Islet of Langerhans (tissue), 1 donor: ENCODE results near the gene FAM193A.
"Not testable (repeated sequence)": the region's sequence is repeated elsewhere in the genome, so short reads cannot be mapped to it uniquely, and the experiment has no call there.

Experiments used
- FAIRE-seq: peaks from one replicate; lab custom pipeline; 2011; peaks lifted over from hg19 to GRCh38; lab: Jason Lieb, UNC

Gene FAM193A

DNA sequence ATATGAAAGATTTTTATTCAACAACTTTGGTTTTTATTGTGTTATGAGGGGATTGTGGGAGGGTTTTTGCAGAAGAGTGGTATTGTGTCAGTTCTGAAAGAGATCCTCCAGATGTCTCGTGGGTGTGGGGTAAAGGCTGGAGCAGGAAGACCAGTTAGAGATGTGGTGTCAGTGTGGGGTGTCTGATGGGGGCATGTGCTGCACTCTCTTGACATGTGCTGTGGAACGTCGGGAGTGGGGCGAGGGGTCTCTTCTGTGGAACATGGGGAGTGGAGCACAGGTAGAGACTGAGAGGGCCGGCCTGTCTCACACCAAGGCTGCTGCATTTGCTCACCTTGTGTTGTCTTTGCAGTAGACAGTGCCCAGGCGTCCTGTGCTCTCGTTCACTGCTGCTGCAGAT lies 37.6 kb downstream of the FAM193A start:
- no peak for FAIRE-seq

DNA sequence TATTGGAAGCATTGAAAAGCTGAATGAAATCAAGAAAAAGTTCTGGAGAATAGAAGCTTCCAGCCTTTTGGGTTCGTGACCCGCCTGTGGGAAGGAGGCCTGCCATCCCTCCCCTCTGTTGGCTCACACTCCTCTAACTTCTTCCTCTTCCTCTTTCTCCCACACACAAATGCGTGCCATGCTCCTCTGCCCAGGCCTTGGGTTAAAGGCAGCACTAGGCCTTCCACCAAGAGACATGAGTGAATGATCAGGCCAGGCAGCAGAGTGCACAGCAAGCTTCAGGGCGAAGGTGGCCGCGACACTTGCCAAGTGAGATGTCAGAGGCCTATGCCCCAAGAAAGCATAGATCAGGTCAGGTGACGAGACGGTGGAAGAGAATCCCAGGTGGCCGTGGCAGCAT lies 38.4 kb downstream of the FAM193A start:
- no peak for FAIRE-seq

DNA sequence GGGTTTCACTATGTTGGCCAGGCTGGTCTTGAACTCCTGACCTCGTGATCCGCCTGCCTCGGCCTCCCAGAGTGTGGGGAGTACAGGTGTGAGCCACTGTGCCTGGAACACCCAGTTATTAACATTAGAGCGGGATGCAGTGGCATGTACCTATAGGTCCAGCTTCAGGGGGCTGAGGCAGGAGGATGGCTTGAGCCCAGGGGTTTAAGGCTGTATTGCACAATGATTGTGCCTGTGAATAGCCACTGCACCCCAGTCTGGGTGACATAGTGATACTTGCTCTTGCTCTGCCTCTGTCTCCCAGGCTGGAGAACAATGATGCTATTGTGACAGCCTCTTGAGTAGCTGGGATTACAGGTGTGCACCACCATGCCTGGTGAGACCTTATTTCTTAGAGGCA lies 39.8 kb downstream of the FAM193A start:
- FAIRE-seq, result no peak

DNA sequence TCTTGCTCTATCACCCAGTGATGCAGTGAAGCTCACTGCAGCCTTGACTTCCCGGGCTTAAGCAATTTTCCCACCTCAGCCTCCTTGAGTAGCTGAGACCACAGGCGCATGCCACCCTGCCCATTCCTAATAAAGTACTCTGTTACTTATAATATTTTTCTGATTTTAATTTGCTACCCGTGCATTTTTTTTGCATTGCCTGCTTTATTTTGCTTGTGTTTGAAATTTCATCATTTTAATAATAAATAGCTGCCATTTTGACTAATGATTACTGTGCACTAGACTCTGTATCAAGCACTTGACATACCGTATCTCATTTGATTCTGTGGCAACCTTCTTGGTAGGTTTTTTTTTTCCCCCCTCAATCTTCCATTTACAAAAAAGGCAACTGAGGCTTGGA lies 41.7 kb downstream of the FAM193A start:
- FAIRE-seq, result no peak

DNA sequence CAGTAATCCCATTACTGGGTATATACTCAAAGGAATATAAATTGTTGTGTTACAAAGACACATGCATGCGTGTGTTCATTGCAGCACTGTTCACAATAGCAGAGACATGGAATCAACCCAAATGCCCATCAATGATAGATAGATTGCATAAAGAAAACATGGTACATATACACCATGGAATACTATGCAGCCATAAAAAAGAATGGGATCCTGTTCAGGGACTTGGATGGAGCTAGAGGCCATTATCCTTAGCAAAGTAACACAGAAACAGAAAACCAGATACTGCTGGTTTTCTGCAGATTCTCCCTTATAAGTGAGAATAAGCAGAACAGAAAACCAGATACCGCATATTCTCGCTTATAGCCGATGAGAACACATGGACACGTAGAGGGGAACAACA lies 43.5 kb downstream of the FAM193A start:
- FAIRE-seq, result no peak

DNA sequence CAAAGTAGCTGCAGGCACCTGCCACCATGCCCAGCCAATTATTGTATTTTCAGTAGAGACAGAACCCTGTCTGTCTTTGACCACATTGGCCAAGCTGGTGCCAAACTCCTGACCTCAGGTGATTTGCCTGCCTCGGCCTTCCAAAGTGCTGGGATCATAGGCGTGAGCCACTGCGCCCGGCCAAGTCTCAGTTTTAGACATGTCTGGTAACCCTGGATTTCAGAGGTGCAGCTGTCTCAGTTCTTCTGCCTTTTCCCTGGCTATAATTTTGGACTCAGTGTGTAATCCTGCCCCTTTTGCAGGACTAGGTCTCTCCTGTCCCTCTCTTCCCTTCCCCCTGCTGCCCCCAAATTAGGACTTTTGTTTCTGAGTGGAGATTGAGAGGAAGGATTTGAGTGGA lies 46.6 kb downstream of the FAM193A start:
- no peak for FAIRE-seq

DNA sequence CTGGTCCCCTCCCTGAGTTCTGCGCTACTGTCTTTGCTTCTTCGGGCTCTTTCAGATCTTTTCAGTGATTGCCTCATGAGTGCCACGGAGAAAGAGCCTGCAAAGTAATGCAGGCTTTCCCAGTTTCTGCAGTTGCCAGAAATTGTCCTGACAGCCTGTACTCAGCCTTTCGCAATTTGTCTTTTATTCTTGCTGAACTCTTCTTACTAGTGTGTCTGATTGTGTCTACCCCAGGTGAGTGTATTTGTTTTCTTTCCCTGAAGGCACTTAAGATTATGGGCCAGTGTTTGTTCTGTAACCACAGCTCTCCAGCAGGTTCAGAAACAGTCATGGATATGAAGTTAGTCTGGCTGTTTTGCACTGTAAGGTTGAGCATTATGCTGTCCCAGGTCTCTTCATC lies 47.1 kb downstream of the FAM193A start:
- FAIRE-seq, result no peak

DNA sequence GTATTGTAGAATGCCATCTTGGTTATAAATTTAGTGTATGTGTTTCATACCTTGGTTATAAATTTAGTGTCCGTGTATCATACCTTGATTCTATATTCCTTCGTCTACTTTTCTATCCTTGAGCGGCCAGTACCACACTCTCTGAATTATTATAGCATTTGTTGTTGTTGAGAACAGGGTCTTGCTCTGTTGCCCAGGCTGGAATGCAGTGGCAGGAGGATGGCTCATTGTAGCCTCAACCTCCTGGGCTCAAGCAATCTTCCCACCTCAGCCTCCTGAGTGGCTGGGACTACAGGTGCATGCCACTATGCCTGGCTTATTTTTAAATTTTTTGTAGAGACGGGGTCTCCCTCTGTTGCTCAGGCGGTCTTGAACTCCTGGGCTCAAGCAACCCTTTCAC lies 50.1 kb downstream of the FAM193A start:
- FAIRE-seq, result no peak

DNA sequence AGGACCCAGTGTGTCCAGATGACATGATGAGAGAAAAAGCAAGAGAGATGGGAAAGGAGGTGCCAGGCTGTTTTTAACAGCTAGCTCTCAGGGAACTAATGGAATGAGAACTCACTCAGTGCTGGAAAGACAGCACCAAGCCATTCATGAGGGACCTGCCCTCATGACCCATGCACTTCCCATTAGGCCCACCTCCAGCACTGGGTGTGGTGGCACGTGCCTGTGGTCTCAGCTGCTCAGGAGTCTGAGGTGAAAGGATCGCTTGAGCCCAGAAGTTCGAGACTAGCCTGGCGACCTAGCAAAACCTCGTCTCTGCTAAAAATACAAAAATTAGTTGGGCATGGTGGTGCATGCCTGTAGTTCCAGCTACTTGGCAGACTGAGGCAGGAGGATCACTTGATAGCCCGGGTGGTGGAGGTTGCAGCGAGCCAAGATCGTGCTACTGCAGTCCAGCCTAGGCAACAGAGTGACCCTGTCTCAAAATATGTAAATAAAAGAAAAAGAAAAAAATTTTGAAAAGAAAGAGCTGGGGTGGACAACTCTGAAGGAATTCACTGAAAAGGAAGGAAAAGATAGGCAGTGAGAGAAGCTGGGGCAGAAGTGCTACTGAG lies 50.9 kb downstream of the FAM193A start:
- no peak for FAIRE-seq

DNA sequence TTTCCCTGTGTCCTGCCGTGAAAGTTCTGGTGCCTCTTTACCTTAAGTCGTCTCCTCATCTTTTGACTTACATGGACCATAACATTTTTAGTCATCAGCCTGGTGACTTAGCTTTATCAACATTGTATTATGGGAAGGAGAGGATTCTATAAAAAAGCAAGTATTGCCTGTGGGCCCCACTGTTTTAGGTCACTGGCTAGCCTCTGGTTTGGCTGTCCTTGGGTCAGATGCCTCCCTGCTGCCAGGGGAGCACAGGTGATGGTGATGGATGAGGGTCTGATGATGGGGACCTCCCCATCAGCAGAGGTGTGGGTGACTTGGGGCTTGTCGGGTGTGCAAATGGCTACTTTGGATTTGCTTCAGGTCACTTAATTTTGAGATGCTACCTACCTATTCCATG lies 51.8 kb downstream of the FAM193A start:
- FAIRE-seq, result no peak

DNA sequence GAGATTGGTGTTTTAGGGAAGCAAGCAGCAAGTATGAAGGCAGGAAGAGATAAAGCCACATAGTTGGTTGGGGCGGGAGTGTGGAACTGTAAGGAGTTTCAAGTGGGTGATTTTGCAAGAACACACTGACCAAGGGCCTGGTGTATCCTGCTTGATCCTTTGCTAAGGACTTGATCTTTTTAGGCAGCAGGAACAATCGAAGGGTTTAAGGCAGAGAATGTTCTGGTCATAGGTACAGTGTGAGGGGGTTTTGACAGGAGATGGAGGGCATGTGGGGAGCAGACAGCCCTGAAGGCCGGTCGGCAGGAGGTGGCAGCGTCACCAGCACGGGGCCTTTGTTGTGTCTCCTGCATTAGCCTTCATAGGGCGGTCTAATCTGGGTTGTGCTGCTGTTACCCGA lies 54.7 kb downstream of the FAM193A start:
- FAIRE-seq, result no peak

DNA sequence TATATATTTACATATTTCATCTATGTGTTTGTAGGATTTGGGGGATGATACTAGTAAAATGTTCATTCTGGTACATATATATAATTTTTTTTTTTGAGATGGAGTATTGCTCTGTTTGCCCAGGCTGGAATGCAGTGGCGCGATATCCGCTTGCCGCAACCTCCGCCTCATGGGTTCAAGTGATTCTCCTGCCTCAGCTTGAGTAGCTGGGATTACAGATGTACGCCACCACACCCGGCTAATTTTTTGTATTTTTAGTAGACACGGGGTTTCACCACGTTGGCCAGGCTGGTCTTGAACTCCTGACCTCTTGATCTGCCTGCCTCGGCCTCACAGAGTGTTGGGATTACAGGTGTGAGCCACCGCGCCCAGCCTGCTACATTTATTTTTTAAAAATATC lies 55.6 kb downstream of the FAM193A start:
- not testable (repeated sequence) for FAIRE-seq

DNA sequence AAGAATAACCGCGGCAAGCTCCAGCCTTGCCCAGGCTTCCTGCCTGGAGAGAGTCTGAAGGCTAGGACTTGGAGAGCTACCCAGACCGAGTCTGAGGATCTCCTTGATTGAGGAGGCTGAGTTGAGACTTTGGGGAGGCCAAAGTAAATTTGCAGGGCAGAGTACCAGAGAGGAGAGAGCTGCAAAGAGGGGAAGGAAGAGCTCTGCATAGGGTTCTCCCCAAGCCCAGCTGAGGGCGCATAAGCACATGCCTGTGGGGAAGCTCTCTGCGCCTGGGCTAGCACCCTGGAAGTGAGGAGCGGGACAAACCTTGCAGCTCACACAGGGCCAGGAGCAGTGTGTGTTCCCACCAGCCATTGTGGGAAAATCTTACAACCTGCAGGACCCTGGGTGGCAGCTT lies 56.1 kb downstream of the FAM193A start:
- FAIRE-seq, result no peak

DNA sequence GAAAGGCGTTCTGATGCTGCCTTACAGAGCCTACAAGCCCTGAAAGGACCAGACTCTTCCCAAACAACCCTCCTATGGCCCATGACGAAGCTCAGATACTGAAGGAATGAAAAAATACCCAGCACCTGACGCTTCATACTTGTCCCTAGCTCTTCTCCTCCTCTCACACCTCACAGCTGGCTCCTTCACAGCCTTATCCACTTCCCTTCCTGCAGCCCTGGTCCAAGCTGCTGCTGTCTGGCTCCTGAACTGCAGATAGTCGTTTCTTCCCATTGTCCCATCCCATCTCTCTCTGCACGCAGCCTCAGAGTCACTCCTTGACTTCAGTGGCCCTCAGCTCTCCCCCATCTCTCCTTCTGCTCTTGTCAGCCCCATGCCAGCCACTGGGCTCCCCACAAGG lies 56.6 kb downstream of the FAM193A start:
- FAIRE-seq, result no peak

DNA sequence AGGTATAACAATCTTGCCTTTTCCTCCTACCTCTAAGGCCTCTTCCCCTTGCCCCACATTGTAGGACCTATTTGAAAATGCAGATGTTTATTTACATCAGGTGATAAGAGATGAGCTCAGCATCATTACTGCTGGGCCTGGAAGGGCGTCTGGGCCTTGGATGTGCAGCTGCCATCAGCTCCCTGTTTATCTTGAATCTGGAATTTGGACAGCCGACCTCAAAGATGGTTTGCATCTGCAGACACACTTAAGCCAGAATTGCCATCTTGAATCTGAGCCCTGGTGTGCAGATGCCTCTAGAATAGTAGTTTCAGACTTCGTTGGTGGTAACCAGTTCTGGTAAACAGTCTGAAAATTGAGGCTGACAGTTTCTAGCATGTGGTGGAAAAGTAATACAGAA lies 59.0 kb downstream of the FAM193A start:
- FAIRE-seq, result no peak

DNA sequence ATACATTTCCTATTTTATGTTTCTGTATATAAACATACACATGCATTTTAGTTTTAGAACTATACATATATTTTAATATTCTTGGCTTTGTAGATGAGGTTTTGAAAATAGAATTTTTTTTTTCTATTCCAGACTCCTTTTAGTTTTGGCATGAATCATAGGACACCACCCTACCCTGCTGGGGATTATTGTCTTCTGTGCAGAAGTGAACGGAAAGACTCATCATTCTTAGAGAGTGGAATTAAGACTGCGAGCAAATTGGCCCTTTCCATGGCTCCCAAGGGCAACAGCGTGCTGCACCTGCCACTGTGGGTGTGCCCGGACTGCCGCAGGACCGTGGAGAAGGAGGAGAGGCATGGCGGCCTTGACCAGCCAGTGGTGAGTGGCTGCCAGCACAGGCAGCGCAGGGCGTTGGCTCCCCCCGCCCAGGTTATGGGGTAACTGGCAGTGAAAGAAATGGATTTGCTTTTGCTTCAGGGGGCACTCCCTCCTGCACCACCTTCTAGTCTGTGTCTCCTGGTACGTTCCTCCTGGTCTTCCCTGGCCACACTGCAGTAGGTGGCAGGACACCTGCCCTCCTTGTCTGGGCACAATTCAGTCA lies 59.6 kb downstream of the FAM193A start:
- FAIRE-seq, result no peak

DNA sequence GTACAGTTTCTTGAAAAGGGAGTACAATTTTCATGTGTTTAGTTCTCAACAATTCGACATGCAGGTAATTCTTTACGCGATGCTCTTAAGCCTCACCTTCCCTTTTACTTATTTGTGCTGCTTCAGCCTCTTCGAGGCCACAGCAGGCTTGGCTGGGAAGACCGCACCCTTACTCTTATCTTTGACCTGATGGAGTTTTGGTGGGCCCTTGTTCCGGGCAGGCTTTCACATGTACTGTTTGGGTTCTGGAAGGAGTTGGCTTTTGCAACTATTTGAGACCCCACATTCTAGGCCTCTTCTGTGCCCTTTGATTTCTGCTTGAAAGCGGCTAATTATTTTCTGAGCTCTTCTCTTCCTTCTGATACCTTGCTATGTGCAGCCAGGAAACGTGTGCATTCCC lies 60.2 kb downstream of the FAM193A start:
- FAIRE-seq, result no peak

DNA sequence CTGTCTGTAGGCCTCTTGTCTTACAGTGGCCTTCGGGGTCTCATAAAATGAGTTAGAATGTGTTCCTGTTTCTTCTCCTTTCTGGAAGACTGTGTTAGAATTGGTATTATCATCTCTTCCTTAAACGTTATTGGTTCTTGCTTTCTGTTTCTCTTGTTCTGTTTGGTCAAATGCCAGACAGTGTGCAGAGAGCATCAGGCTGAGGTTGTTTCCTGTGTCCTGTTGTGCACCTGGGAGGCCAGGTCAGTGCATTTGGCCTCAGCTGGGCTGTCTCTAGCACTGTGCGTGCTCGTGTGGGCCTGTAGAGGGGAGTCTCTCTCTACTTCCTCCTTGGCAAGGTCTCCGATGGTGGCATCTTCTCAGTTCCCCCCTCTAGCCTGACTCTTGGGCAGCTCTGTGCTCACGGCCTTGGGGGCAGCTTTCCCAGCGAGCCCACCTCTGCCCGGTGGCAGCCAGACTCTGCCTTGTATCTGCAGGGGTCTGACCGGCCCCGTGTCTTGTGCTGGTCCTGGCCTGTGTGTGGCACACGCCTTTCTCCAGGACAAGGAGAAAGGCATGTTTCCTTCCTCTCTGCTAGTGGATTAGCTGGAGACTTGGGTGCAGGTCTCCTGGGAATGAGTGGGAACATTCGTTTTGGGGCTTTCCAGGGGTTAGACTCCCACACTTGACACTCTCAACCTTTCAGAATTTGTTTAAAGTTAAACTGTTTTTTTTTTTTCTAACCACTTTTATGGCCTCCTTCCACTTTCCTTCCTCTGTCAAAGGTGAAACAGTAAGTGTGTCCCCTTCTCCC lies 62.3 kb downstream of the FAM193A start:
- FAIRE-seq, result no peak

DNA sequence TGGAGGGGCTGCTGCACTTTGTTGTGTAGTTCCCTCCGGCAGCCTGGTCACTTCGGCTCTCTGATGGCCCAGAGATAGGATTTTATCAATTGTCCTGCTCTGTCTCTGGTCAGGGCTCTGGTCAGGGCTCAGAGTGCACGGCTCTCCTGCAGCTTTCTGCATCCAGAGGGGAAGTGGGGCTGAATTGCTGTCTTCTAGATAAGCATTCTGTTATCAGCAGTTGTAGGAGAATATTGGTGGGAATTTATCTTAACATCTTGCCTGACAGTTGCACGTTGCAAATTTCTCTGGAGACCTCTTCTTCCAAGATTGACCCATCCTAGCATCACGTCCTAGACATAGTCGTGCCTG lies 62.8 kb downstream of the FAM193A start:
- FAIRE-seq, result no peak

DNA sequence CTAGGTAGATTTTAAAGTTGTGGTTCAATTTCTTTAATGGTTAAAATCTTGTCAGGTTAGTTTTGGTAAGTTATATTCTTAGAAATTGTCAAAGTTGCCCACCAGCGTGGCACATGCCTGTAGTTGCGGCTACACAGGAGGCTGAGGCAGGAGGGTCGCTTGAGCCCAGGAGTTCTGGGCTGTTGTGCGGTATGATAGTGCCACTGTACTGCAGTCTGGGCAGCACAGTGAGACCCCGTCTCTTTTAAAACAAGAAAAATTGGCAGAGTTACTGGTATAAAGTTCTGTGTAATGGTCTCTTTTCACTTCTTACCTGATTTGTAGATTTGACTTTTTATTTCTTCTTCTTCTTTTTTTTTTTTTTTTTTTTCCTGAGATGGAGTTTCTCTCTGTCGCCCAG lies 64.4 kb downstream of the FAM193A start:
- FAIRE-seq, result no peak

DNA sequence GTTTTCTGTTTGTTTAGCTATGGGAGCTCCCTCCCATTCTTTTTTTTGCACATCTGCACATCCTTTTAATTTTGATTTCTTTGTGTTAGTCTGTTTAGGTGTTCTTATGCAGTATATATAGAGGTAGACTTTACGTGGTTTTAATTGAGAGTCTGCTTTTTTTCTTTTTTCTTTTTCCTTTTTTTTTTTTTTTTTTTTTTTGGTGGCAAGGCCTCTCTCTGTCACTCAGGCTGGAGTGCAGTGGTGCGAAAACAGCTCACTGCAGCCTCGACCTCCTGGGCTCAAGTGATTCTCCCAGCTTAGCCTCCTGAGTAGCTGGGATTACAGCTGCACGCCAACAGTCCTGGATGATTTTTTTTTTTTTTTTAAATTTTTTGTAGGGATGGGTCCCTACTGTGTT lies 68.2 kb downstream of the FAM193A start:
- FAIRE-seq, result no peak

DNA sequence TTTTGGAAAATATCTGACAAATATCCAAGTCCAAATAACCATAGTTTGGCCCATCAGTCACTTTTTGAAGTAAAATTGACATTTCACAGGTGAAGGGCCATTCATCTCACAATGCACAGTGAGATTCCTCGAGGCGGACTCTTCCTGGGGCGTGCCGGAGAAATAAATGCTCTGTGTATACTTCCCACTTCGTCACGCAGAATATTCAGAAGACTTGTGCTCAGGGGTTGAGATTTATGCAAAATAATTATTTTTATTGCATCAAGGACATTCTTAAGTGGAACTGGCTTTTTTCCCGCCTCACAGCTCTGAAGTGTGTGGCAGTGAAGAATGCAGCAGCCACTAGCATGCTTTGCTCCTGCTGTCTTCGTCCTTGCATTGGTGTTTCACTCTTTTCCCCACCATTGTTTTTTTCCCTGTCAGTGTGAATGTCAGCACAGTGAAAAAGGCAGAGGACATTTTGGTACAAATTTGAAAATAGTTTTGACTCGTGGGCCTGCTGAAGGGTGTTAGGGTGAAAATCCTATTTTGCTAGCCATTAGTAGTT lies 70.6 kb downstream of the FAM193A start:
- FAIRE-seq, result no peak

DNA sequence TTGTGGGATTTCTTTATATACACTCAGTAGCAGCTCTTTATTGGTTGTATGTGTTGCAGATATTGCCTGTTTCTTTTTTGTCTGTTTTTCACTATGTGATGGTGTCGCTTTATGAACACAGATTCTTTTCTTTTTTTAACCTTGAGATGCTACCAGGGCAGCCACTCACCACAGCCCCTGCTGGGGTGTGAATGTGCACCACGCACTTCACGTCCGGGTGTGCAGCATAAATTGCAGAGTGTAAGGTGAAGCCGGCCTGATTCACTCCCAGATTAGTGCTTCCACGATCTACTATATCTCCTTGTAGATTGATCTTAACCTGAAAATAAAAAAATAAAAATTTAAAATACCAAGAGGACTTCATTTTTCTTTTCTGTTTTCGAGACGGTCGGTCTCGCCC lies 71.4 kb downstream of the FAM193A start:
- no peak for FAIRE-seq

DNA sequence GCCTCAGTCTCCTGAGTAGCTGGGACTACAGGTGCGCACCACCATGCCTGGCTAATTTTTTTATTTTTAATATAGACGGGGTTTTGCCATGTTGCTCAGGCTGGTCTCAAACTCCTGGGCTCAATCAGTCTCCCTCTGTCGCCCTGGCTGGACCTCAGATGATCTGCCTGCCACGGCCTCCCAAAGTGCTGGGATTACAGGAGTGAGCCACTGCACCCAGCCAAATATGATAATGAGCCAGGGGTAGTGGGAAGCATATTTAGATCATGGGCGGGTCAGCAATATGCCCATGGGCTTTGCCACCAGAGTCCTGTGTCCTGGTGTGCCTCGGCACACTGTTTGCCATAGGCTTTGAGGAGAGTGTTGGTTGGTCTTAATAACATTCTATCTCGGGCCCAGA lies 71.8 kb downstream of the FAM193A start:
- no peak for FAIRE-seq
